Measurements from ENCODE around the gene CALM1.

Gene CALM1

DNA sequence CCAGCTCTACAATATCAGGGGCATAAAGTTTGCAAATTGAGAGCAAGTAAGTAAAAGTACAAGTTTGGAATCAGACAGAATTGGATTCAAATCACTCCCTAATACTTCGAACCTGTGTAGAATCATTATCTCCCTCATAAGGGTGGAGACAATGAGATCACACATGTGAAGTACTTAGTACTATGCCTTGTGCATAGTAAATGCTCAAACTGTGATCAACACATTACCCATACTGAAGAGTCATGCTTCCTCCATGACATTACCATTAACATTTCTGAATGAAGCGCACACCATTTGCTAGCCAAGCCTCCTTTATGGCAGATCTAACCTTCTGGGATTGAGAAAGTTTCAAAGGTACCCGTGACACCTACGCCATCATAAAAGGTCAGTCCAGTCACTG lies 38.5 kb upstream of the CALM1 start:
- DNase-seq (ENCODE audit: extremely low read depth, low read depth), result no peak
- TF ChIP-seq, protein P1, sequence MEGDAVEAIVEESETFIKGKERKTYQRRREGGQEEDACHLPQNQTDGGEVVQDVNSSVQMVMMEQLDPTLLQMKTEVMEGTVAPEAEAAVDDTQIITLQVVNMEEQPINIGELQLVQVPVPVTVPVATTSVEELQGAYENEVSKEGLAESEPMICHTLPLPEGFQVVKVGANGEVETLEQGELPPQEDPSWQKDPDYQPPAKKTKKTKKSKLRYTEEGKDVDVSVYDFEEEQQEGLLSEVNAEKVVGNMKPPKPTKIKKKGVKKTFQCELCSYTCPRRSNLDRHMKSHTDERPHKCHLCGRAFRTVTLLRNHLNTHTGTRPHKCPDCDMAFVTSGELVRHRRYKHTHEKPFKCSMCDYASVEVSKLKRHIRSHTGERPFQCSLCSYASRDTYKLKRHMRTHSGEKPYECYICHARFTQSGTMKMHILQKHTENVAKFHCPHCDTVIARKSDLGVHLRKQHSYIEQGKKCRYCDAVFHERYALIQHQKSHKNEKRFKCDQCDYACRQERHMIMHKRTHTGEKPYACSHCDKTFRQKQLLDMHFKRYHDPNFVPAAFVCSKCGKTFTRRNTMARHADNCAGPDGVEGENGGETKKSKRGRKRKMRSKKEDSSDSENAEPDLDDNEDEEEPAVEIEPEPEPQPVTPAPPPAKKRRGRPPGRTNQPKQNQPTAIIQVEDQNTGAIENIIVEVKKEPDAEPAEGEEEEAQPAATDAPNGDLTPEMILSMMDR (IDR thresholded peaks at IDR 0.05; ENCODE audit: low read depth, low read length, missing control alignments), result no peak
- no peak overlapping the region for H3K4me3 ChIP-seq (replicated peaks; ENCODE audit: low read depth, low read length)

DNA sequence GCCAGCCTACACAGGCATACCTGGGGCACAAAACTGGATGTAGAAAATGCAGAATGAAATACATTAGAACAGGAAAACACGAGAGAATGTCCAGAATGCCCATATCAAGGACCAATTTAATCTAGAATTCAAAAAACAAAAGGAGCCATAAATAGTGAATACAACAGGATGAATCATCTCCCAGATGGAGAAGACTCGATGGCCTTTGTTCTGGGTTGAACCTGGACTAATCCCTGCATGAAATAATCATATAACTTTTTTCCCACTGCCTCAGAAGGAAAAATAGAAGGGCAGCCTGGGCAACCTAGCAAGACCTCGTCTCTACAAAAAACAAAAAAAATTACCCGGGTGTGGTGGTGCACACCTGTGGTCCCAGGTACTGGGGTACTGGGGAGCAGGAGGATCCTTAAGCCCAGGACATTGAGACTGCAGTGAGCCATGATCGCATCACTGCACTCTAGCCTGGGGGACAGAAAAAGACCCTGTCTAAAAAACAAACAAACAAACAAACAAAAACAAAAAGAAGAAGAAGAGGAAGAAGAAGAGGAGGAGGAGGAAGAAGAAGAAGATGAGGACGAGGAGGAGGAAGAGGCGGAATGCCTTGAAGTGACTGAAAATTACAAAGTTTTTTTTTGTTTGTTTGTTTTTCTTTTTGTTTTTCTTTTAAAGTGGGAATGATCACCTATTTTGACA lies 34.8 kb upstream of the CALM1 start:
- no peak overlapping the region for H3K4me3 ChIP-seq (replicated peaks; ENCODE audit: low read depth, low read length)
- no peak for DNase-seq (ENCODE audit: extremely low read depth, low read depth)
- TF ChIP-seq, protein P1 (IDR thresholded peaks at IDR 0.05; ENCODE audit: low read depth, low read length, missing control alignments), result no peak

DNA sequence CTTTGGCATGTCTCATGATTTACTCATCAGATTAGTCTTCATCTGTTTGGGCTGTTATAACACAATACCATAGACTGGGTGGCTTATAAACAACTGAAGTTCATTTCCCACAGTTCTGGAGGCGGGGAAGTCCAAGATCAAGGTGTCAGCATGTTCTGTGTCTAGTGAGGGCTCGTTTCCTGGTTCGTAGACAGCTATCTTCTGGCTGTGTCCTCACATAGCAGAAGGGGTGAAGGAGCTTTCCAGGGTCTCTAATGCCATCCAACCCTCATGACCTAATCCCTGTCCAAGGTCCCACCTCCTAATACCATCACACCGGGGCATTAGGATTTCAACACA lies 34.3 kb upstream of the CALM1 start:
- TF ChIP-seq, protein P1 (IDR thresholded peaks at IDR 0.05; ENCODE audit: low read depth, low read length, missing control alignments), result no peak
- no peak for DNase-seq (ENCODE audit: extremely low read depth, low read depth)
- no peak overlapping the region for H3K4me3 ChIP-seq (replicated peaks; ENCODE audit: low read depth, low read length)

DNA sequence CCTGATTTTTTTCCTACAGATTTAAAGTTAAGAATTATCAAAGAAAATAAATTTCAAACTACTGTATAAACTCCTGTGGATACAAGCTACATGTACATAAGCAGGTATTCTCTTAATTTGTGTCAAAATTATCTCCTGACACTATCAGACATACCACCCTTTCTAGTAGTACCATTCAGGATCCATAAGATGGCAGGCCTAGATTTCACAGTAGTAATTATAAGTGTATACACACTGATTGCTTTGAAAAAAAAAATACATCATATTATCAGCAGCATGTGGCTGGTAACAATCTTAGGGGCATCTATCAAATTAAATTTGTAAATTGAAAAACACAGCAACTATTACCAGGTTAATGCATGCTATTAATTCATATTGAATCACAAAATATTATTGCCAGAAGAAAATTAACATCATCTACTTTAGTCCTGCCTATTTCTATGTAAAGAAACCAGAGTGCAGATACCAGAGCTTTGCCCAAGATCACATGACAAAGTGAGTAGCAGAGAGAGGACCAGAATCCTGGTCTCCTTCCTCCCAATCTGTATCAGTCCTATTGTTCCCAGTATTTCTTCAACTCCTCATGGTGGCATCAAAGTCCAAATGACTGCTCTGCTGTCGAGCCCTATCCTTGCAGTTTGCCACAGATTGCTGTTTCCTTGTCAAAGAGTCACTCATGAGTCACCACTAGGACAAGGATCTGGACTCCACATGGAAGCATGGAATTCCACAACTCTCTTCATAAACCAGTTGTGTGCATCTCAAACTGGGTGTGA lies 27.7 kb upstream of the CALM1 start:
- peak; percentile 55 for DNase-seq (ENCODE audit: extremely low read depth, low read depth)
- TF ChIP-seq, protein P1 (IDR thresholded peaks at IDR 0.05; ENCODE audit: low read depth, low read length, missing control alignments), result no peak
- H3K4me3 ChIP-seq (replicated peaks; ENCODE audit: low read depth, low read length), result no peak overlapping the region

DNA sequence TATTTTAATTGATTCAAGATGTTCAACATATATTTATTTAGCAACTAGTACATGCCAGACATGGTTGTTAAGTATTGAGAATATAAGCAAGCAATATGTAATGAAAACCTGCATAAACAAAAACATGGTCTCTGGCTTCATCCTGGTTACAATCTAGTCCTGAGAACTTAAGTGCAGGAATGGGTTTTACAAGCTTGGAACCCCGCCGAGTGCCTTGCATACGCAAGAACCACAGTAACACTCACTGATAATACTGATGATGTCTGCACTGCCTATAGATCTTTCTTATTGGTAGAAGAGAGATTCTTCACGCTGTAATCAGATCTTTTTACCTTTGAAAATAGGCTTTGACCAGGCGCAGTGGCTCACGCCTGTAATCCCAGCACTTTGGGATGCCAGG lies 22.9 kb upstream of the CALM1 start:
- H3K4me3 ChIP-seq (replicated peaks; ENCODE audit: low read depth, low read length), result no peak overlapping the region
- TF ChIP-seq, protein P1 (IDR thresholded peaks at IDR 0.05; ENCODE audit: low read depth, low read length, missing control alignments), result no peak
- DNase-seq (ENCODE audit: extremely low read depth, low read depth), result no peak

DNA sequence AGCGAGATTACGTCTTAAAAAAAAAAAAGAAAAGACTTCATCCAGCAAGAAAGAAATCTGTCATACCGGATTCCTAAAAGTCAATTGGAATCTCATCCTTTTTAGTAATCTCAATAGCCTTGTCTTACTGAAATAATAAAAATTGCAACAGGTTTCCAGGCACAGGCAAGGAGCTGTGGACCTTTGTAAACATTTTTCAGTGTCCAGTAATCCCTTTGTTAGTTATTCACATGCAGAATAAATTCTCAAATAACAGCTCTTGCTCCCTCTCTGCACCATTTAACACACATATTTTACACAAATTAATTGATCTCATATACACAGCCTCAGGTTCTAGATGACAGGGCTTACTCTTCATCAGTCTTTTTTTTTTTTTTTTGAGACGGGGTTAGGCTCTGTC lies 22.0 kb upstream of the CALM1 start:
- H3K4me3 ChIP-seq (replicated peaks; ENCODE audit: low read depth, low read length), result no peak overlapping the region
- TF ChIP-seq, protein P1 (IDR thresholded peaks at IDR 0.05; ENCODE audit: low read depth, low read length, missing control alignments), result no peak
- no peak for DNase-seq (ENCODE audit: extremely low read depth, low read depth)

All from HFF-Myc (cell line).